WTC11 (cell line): ENCODE results near the gene PRKN.

ENCODE experiments used
- GABPB1 ChIP-seq: sonication (generic); formaldehyde crosslinking; IDR thresholded peaks from 2 replicates; pipeline ENCODE4 v1.8.1; 2023; ENCODE audit warnings: mild to moderate bottlenecking, missing genetic modification reagents
- NR2C2 ChIP-seq: sonication (generic); formaldehyde crosslinking; IDR thresholded peaks from 2 replicates; pipeline ENCODE4 v1.8.0; 2022; ENCODE audit warnings: mild to moderate bottlenecking, missing genetic modification reagents
- RORB ChIP-seq: fragments of 250-450 bp; sonication (Bioruptor Pico); IDR thresholded peaks from 2 replicates; pipeline ENCODE4 v1.9.0; 2021; ENCODE audit warnings: mild to moderate bottlenecking
- TF ChIP-seq, protein P1 (sequence below): fragments of 200-600 bp; IDR thresholded peaks from 2 replicates; pipeline ENCODE4 v1.8.0; 2022; ENCODE audit warnings: antibody characterized with exemption
- TF ChIP-seq, protein P2 (sequence below): sonication (generic); formaldehyde crosslinking; IDR thresholded peaks from 2 replicates; pipeline ENCODE4 v1.8.0; 2022; ENCODE audit warnings: mild to moderate bottlenecking, missing genetic modification reagents

DNA sequence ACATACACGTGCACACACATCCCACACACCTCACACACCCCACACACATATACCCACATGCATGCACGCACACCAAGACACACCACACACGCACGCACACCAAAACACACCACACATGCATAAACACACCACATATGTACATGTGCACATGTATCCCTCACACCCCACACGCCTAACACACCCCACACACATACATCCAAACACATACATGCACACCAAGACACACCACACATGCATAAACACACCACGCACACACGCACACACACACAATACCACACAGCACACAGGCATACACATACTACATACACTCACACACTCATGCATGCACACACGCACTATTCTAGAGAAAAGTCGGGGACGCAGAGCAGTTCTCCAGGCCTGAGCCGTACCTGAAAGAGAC, 671.5 kb downstream of the PRKN start:
- TF ChIP-seq, protein P1, sequence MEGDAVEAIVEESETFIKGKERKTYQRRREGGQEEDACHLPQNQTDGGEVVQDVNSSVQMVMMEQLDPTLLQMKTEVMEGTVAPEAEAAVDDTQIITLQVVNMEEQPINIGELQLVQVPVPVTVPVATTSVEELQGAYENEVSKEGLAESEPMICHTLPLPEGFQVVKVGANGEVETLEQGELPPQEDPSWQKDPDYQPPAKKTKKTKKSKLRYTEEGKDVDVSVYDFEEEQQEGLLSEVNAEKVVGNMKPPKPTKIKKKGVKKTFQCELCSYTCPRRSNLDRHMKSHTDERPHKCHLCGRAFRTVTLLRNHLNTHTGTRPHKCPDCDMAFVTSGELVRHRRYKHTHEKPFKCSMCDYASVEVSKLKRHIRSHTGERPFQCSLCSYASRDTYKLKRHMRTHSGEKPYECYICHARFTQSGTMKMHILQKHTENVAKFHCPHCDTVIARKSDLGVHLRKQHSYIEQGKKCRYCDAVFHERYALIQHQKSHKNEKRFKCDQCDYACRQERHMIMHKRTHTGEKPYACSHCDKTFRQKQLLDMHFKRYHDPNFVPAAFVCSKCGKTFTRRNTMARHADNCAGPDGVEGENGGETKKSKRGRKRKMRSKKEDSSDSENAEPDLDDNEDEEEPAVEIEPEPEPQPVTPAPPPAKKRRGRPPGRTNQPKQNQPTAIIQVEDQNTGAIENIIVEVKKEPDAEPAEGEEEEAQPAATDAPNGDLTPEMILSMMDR = no peak
- TF ChIP-seq, protein P2, sequence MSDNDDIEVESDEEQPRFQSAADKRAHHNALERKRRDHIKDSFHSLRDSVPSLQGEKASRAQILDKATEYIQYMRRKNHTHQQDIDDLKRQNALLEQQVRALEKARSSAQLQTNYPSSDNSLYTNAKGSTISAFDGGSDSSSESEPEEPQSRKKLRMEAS = no peak
- no peak for TF ChIP-seq GABPB1 (CRISPR knock-in tag)
- no peak for TF ChIP-seq NR2C2 (CRISPR knock-in tag)
- no peak for TF ChIP-seq RORB (CRISPR knock-in tag)
